WTC11 (cell line): ENCODE results near the gene TMC6.
"Not testable (repeated sequence)": the region's sequence is repeated elsewhere in the genome, so short reads cannot be mapped to it uniquely, and the experiment has no call there.

Experiments used
- ZNF232 ChIP-seq: sonication (generic); formaldehyde crosslinking; IDR thresholded peaks from 2 replicates; pipeline ENCODE4 v1.8.0; 2022; ENCODE audit warnings: mild to moderate bottlenecking, missing genetic modification reagents
- TF ChIP-seq, protein P1 (sequence below): sonication (generic); formaldehyde crosslinking; conservative IDR thresholded peaks from 2 replicates; pipeline ENCODE4 v1.8.1; 2023; ENCODE audit warnings: mild to moderate bottlenecking, low read depth, missing genetic modification reagents, moderate library complexity
- TF ChIP-seq, protein P2 (sequence below): sonication (generic); formaldehyde crosslinking; IDR thresholded peaks from 2 replicates; pipeline ENCODE4 v1.8.0; 2022; ENCODE audit warnings: mild to moderate bottlenecking, missing genetic modification reagents
- TF ChIP-seq, protein P3 (sequence below): sonication (generic); formaldehyde crosslinking; IDR thresholded peaks from 2 replicates; pipeline ENCODE4 v1.8.0; 2022; ENCODE audit warnings: mild to moderate bottlenecking, missing genetic modification reagents

DNA sequence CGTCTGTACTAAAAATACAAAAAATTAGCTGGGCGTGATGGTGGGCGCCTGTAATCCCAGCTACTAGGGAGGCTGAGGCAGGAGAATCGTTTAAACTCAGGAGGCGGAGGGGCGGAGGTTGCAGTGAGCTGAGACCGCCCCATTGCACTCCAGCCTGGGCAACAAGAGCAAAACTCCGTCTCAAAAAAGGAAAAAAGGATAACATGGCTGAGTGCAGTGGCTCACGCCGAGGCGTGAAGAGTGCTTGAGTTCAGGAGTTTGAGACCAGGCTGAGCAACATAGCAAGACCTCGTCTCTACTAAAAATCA, 11.3 kb upstream of the TMC6 start:
- TF ChIP-seq ZNF232 (CRISPR knock-in tag): not testable (repeated sequence)
- TF ChIP-seq, protein P1, sequence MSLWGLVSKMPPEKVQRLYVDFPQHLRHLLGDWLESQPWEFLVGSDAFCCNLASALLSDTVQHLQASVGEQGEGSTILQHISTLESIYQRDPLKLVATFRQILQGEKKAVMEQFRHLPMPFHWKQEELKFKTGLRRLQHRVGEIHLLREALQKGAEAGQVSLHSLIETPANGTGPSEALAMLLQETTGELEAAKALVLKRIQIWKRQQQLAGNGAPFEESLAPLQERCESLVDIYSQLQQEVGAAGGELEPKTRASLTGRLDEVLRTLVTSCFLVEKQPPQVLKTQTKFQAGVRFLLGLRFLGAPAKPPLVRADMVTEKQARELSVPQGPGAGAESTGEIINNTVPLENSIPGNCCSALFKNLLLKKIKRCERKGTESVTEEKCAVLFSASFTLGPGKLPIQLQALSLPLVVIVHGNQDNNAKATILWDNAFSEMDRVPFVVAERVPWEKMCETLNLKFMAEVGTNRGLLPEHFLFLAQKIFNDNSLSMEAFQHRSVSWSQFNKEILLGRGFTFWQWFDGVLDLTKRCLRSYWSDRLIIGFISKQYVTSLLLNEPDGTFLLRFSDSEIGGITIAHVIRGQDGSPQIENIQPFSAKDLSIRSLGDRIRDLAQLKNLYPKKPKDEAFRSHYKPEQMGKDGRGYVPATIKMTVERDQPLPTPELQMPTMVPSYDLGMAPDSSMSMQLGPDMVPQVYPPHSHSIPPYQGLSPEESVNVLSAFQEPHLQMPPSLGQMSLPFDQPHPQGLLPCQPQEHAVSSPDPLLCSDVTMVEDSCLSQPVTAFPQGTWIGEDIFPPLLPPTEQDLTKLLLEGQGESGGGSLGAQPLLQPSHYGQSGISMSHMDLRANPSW (CRISPR knock-in tag): not testable (repeated sequence)
- TF ChIP-seq, protein P2, sequence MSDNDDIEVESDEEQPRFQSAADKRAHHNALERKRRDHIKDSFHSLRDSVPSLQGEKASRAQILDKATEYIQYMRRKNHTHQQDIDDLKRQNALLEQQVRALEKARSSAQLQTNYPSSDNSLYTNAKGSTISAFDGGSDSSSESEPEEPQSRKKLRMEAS (CRISPR knock-in tag): not testable (repeated sequence)
- TF ChIP-seq, protein P3, sequence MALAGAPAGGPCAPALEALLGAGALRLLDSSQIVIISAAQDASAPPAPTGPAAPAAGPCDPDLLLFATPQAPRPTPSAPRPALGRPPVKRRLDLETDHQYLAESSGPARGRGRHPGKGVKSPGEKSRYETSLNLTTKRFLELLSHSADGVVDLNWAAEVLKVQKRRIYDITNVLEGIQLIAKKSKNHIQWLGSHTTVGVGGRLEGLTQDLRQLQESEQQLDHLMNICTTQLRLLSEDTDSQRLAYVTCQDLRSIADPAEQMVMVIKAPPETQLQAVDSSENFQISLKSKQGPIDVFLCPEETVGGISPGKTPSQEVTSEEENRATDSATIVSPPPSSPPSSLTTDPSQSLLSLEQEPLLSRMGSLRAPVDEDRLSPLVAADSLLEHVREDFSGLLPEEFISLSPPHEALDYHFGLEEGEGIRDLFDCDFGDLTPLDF (CRISPR knock-in tag): not testable (repeated sequence)
